Measurements from ENCODE around the gene PPIE. TPM values are rescaled to one million over a fixed set of nuclear protein-coding genes. Genes with fewer than 3 reads are reported as not detected.

PPIE gene
- total RNA-seq, 1 experiment from 2014 or later, result 73.8 TPM

- H3K36me3 ChIP-seq (ENCODE audit: control insufficient read depth in 1 of 2, insufficient read depth in 2 of 2, low read length in 2 of 2), result no peaks in the 10 kb centered on the region
- DNase-seq (ENCODE audit: low read depth, low spot score), result no peak
- RAD21 ChIA-PET (ENCODE audit: low non-redundant PET in 1 of 2, low total read pairs in 2 of 2, uncharacterized antibody in 2 of 2, unreplicated experiment in 2 of 2), result no interaction called here
- TF ChIP-seq REST (IDR thresholded peaks at IDR 0.05; ENCODE audit: low read depth) (no peak), YY1 (IDR thresholded peaks at IDR 0.05; ENCODE audit: extremely low read depth, insufficient replicate concordance, low read depth, low read length) (no peak), CEBPB (IDR thresholded peaks at IDR 0.05; ENCODE audit: low read depth) (no peak), SIN3A (IDR thresholded peaks at IDR 0.05; ENCODE audit: low read depth) (no peak), POLR2A (IDR thresholded peaks at IDR 0.05; ENCODE audit: borderline replicate concordance, extremely low read depth, insufficient read depth, insufficient read length) (no peak), FOSL1 (IDR thresholded peaks at IDR 0.05; ENCODE audit: low read depth) (no peak), SP1 (IDR thresholded peaks at IDR 0.05; ENCODE audit: low read depth) (no peak), ZBTB33 (IDR thresholded peaks at IDR 0.05; ENCODE audit: extremely low read depth, insufficient replicate concordance, low read length) (no peak), SRF (IDR thresholded peaks at IDR 0.05; ENCODE audit: low read depth) (no peak), EGR1 (IDR thresholded peaks at IDR 0.05; ENCODE audit: low read depth) (no peak)
- no peaks in the 10 kb centered on the region for H3K4me1 ChIP-seq (ENCODE audit: control insufficient read depth in 1 of 2, insufficient read depth in 2 of 2, low read length in 2 of 2)
- ATAC-seq, result no peak
- intact Hi-C loops (cut with micrococcal nuclease), result no loop called here
- H3K27me3 ChIP-seq (ENCODE audit: insufficient read depth, low read length), result no peaks in the 10 kb centered on the region
- no peaks in the 10 kb centered on the region for H3K79me2 ChIP-seq (ENCODE audit: insufficient read depth, low read length)
- CTCF ChIA-PET, result interaction anchor here (1.8 kb wide), 1 partner anchor 91 kb away, joined by 4 read pairs; no protein-coding TSS in a partner anchor
- no peak overlapping the region for H3K9ac ChIP-seq (ENCODE audit: low read length)
- POLR2A ChIA-PET, result no interaction called here
- H3K4me2 ChIP-seq (ENCODE audit: low read length), result no peak overlapping the region
- H3K4me3 ChIP-seq (replicated peaks in 1 of 2; ENCODE audit: low read depth in 1 of 2, low read length in 2 of 2), result no peak overlapping the region
- H3K9me2 ChIP-seq (ENCODE audit: insufficient read depth), result no peaks in the 10 kb centered on the region
- no peak overlapping the region for H2AFZ ChIP-seq (ENCODE audit: low read depth, low read length, poor library complexity, severe bottlenecking)
- no peak overlapping the region for H3K27ac ChIP-seq (ENCODE audit: low read depth, low read length)
- no peaks in the 10 kb centered on the region for H3K9me3 ChIP-seq (ENCODE audit: control insufficient read depth in 1 of 2, insufficient read depth in 1 of 2, low read depth in 1 of 2, low read length in 2 of 2)
- no peaks in the 10 kb centered on the region for H4K20me1 ChIP-seq (ENCODE audit: insufficient read depth)
- no TSS peak for BruUV-seq (replicated peaks)
These were observed 31.2 kb upstream of the PPIE start for GRCh38 chr1:39707506-39707905.

Measured in HCT116 (cell line).